ENCODE results near the gene BTBD8. TPM values are rescaled to one million over a fixed set of nuclear protein-coding genes. Genes with fewer than 3 reads are reported as not detected.
A peak's percentile ranks its signal among the peaks of the same experiment; 100 is the strongest.
"Not testable (repeated sequence)": the region's sequence is repeated elsewhere in the genome, so short reads cannot be mapped to it uniquely, and the experiment has no call there.

BTBD8 gene
- 1 to 10 TPM; 6.0 to 7.2 (median 6.5) TPM for polyA plus RNA-seq (ENCODE audit: insufficient read length in 4 of 4)

DNA sequence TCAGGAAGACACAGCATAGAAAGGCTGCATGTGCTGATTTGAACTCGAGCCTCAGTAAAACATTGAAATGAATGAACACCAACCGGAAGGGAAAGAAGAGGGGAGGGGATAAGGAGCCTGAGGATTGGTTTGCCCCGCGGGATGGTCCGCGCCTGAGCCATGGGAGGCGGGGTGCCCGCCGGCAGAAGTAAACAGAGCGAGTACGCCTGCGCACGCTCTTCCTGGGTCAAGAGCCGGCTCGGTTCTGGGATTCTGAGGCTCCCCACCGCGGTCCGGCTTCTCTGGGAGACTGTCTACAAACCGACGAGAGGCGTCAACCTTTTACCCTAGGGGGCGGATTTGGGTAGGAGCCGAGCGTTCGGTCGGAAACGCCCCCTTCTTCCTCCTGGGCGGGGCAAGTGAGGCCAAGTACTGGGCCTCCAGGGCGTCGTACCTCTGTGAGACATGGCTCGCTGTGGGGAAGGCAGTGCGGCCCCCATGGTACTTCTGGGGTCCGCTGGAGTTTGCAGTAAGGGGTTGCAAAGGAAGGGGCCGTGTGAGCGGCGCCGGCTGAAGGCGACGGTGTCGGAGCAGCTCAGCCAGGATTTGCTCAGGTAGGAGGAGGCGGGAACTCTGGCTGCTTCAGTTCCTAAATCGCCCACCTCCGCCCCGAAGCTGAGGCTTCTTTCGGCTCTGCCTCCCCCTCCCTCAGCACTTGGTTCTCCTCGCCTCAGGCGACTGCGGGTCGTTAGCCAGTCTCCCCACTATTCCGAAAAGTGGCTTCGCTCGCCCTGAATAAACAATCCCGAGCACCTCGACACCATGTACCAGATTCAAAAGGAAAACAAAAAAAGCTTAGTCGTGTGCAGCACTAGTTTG, at the start of gene BTBD8:
Gene BTBD8 (plus strand): TSS at position 218 of the 858 bp plus-strand sequence. CDS start 227 bp downstream, at position 445.
- peak; percentile 51 to 71 (median 62) for DNase-seq (ENCODE audit: low read depth in 4 of 4, low spot score in 3 of 4)

DNA sequence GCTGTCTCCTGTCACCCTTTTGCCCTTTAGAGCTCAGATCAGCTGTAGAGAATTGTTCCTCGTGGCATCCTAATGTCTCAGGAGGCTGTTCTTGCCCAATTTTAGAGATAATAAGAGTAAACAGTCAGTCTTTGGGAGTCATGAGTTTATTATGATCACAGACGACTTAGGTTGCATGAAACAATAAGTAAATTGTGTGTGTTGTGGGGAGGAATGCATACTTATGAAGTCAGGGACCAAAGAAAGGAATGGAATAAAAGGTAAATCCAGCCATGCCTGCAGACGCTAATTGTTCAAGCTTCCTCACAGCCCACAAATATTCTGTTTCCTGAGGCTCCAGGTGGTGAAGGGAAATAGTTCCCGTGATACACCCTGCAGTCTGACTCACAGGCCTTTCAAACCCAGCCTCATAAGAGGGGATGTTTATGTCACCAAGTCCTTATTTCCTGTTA, 49.5 kb upstream of the BTBD8 start:
- DNase-seq (ENCODE audit: low read depth in 4 of 4, low spot score in 3 of 4) = no peak

- DNase-seq (ENCODE audit: low read depth in 4 of 4, low spot score in 3 of 4) = no peak
Observed at GRCh38 chr1:92031281-92032110, 48.6 kb upstream of the BTBD8 start.

GRCh38 chr1:92037400-92037799, 42.7 kb upstream of the BTBD8 start:
- DNase-seq (ENCODE audit: low read depth in 4 of 4, low spot score in 3 of 4) = no peak

- DNase-seq (ENCODE audit: low read depth in 4 of 4, low spot score in 3 of 4) = no peak
Observed at GRCh38 chr1:92038695-92039346, 41.3 kb upstream of the BTBD8 start.

DNA sequence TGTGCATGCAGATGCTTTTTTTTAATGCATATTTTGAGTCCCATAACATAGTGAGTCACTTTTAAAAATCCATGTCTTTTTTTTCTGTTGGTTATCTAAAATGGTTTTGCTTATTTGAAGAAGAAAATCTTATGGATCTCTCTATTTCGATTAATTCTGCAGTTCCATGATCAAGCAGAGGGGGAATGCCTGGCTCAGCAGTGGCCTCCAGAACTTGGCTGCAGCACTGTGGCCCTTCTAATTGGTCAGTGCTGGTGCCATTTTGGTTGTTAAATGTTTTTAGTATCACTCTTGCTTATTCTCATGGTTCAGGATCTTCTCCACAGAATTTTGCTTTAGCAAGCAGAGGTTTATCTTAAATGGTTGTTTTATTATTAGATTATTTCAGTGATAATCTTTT, 39.2 kb upstream of the BTBD8 start:
- DNase-seq (ENCODE audit: low read depth in 4 of 4, low spot score in 3 of 4) = no peak

- DNase-seq (ENCODE audit: low read depth in 4 of 4, low spot score in 3 of 4) = no peak
Observed at GRCh38 chr1:92043621-92044020, 36.5 kb upstream of the BTBD8 start.

- DNase-seq (ENCODE audit: low read depth in 4 of 4, low spot score in 3 of 4) = no peak
Observed at GRCh38 chr1:92045766-92046495, 34.2 kb upstream of the BTBD8 start.

DNA sequence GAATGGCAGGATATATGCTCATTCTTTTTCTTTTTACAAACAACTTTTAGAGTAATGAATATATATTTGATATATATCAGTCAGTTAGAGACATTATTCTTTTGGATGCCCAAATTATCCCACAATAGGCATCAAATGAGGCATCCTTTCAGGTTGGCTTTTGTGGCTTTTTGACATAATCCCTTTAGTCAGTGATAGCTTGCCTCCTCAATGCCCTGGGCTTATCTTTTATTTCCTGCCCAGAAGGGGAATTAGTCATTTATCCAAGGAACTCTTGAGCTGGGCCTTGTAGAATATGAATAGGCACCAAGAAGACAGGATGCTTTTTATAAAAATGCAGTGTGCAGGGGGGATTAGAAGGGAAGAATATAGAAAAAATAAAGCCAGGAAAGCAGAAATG, 28.2 kb upstream of the BTBD8 start:
- DNase-seq (ENCODE audit: low read depth in 4 of 4, low spot score in 3 of 4) = no peak

DNA sequence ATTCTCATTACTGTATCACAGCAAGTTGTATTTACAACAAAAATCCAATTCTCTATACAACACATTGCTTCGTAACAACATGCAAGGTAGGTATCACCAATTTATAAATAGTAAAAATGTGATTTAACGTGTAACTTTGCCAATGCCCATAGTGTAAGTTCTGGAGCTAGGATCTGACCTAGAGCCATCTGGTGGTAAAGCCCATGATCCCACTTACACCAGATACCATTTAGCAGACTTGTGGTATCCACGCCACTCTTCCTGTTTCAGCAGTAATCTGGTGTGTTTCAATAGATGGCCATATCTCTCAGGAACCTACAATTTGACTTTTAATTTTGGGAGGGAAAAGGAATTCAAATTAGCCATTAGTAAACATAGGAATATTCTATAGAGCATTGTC, 15.1 kb upstream of the BTBD8 start:
- DNase-seq (ENCODE audit: low read depth in 4 of 4, low spot score in 3 of 4) = no peak

- DNase-seq (ENCODE audit: low read depth in 4 of 4, low spot score in 3 of 4) = no peak
Observed at GRCh38 chr1:92066321-92066720, 13.8 kb upstream of the BTBD8 start.

- no peak for DNase-seq (ENCODE audit: low read depth in 4 of 4, low spot score in 3 of 4)
Observed at GRCh38 chr1:92070892-92071291, 9.3 kb upstream of the BTBD8 start.

DNA sequence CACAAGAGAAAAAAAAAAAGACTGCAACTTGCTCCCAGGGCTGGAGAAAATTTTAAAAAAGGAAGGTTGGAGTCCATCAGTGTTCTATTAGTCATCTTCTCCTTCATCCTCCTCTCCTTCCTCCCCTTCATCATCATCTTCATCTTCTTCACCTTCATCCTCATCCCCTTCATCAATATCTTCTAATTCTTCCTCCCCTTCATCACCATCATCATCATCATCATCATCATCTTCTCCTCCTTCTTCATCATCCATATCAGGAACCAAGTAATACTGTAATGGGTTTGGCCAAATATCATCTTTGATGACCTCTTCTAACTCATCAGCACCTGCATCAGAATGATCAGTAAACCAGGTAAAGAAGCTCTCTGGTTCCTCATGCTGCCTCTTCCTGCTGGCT, 5.7 kb upstream of the BTBD8 start:
- not testable (repeated sequence) for DNase-seq (ENCODE audit: low read depth in 4 of 4, low spot score in 3 of 4)

GRCh38 chr1:92075311-92075710, 4.8 kb upstream of the BTBD8 start, which contains the start of gene SETSIP:
TSS of gene SETSIP (minus strand) at chr1:92075411. CDS start at chr1:92075411, 0 bp downstream.
- no peak for DNase-seq (ENCODE audit: low read depth in 4 of 4, low spot score in 3 of 4)

- DNase-seq (ENCODE audit: low read depth in 4 of 4, low spot score in 3 of 4) = no peak
Observed at GRCh38 chr1:92076363-92076762, 3.8 kb upstream of the BTBD8 start.

DNA sequence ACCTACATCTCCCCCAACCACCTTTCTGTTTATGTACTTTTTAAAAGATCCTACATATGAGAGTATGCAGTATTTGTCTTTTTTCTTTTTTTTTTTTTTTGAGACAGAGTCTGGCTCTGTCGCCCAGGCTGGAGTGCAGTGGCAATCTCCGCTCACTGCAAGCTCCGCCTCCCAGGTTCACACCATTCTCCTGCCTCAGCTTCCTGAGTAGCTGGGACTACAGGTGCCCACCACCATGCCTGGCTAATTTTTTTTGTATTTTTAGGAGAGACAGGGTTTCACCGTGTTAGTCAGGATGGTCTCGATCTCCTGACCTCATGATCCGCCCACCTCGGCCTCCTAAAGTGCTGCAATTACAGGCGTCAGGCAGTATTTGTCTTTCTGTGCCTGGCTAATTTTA, 2.1 kb upstream of the BTBD8 start:
- not testable (repeated sequence) for DNase-seq (ENCODE audit: low read depth in 4 of 4, low spot score in 3 of 4)

DNA sequence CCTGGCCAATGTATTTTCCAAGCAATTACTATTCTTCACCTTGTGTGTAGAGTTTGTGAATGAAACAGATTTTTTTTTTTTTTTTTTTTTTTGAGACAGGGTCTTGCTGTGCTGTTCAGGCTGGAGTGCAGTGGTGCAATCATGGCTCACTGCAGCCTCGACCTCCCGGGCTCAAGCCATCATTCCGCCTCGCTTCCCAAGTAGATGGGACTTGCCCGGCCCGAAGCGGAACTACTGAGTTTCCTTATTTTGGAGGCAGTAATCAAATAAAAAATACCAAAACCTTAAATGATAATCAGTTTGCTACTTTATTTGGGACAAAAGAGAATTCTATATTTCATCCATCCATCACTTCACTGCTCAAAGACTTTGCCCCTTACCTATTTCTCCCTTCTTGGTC, 704 bp upstream of the BTBD8 start:
- DNase-seq (ENCODE audit: low read depth in 4 of 4, low spot score in 3 of 4) = no peak

DNA sequence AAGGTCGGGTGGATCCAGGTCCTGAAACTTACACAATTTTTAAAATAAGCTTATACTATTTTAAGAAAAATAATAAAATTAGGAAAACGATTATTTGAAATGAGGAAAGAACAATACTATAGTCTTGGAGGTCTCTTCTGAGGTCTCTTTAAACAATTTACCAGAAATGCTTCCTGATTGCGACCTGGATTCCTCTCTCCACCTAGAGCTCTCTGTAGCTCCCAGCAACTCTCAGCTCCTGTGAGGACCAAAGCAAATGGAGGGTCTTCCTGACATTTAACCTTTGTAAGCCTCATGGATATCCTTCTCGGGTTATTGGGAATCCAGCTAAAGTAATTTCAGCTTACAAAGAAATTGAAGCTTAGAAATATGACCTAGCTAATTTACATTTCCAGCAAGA, 886 bp downstream of the BTBD8 start:
- no peak for DNase-seq (ENCODE audit: low read depth in 4 of 4, low spot score in 3 of 4)

DNA sequence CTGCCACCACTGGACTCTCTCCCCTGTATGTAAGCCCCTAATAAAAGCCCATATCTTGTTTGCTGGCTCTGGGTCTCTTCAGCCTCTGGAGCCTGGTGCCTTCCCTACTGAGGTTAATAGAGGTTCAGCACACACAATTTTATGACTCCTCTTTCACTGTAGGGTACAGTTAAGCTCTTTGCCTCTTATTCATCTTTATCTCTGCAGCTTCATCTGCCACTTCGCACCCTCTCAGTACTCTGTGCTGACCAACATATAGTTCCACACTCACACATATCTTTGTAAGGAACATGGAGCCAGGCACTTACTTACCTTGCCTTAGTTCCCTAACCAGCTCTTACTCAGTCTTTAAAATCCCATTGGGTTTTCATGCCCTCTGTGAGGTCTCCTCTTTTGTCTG, 4.5 kb downstream of the BTBD8 start:
- DNase-seq (ENCODE audit: low read depth in 4 of 4, low spot score in 3 of 4) = no peak

GRCh38 chr1:92085727-92086126, 5.6 kb downstream of the BTBD8 start:
- no peak for DNase-seq (ENCODE audit: low read depth in 4 of 4, low spot score in 3 of 4)

Measured in right renal pelvis (tissue), 4 donors.